Measurements from ENCODE around the gene RASAL2.
"Not testable (repeated sequence)": the region's sequence is repeated elsewhere in the genome, so short reads cannot be mapped to it uniquely, and the experiment has no call there.

RASAL2 gene

GRCh38 chr1:178072326-178072725 lies 21.6 kb upstream of the RASAL2 start:
- no peak for DNase-seq

GRCh38 chr1:178075333-178075732 lies 18.6 kb upstream of the RASAL2 start:
- DNase-seq, result no peak

GRCh38 chr1:178076607-178077006 lies 17.3 kb upstream of the RASAL2 start:
- no peak for DNase-seq

GRCh38 chr1:178077917-178078316 lies 16.0 kb upstream of the RASAL2 start:
- DNase-seq, result no peak

- DNase-seq, result no peak
Measured at GRCh38 chr1:178086294-178086693, 7.6 kb upstream of the RASAL2 start.

GRCh38 chr1:178086766-178087165 lies 7.1 kb upstream of the RASAL2 start:
- DNase-seq, result no peak

GRCh38 chr1:178088651-178089050 lies 5.3 kb upstream of the RASAL2 start:
- DNase-seq, result no peak

- not testable (repeated sequence) for DNase-seq
Measured at GRCh38 chr1:178091454-178091853, 2.5 kb upstream of the RASAL2 start.

- no peak for DNase-seq
Measured at GRCh38 chr1:178091986-178092745, 1.7 kb upstream of the RASAL2 start.

GRCh38 chr1:178092878-178093493 lies 918 bp upstream of the RASAL2 start:
- DNase-seq, result no peak

GRCh38 chr1:178093494-178093950 lies 382 bp upstream of the RASAL2 start:
- peak; percentile 66 for DNase-seq

- DNase-seq, result no peak
Measured at GRCh38 chr1:178094739-178095645, 1.1 kb downstream of the RASAL2 start.

- DNase-seq, result no peak
Measured at GRCh38 chr1:178096421-178096820, 2.5 kb downstream of the RASAL2 start.

- no peak for DNase-seq
Measured at GRCh38 chr1:178098262-178098661, 4.4 kb downstream of the RASAL2 start.

- DNase-seq, result no peak
Measured at GRCh38 chr1:178101266-178101630, 7.3 kb downstream of the RASAL2 start.

GRCh38 chr1:178101654-178102053 lies 7.8 kb downstream of the RASAL2 start:
- no peak for DNase-seq

GRCh38 chr1:178102218-178102617 lies 8.3 kb downstream of the RASAL2 start:
- DNase-seq, result no peak

GRCh38 chr1:178107823-178108222 lies 13.9 kb downstream of the RASAL2 start:
- DNase-seq, result no peak

- no peak for DNase-seq
Measured at GRCh38 chr1:178109348-178110143, 15.6 kb downstream of the RASAL2 start.

- DNase-seq, result no peak
Measured at GRCh38 chr1:178115260-178115659, 21.4 kb downstream of the RASAL2 start.

GRCh38 chr1:178118524-178118923 lies 24.6 kb downstream of the RASAL2 start:
- no peak for DNase-seq

- no peak for DNase-seq
Measured at GRCh38 chr1:178119628-178120027, 25.7 kb downstream of the RASAL2 start.

GRCh38 chr1:178120088-178120487 lies 26.2 kb downstream of the RASAL2 start:
- no peak for DNase-seq

All from activated CD8-positive, alpha-beta memory T cell treated with anti-CD3 and anti-CD28 coated beads for 24 hours (primary cell).